GM19238 (cell line): Measurements from ENCODE around the gene EEIG1.

Experiments
- DNase-seq: peaks from one replicate; pipeline ENCODE4 v3.0.0; 2011; ENCODE audit warnings: low spot score; ENCODE audit not compliant: insufficient read length

The EEIG1 gene

DNA sequence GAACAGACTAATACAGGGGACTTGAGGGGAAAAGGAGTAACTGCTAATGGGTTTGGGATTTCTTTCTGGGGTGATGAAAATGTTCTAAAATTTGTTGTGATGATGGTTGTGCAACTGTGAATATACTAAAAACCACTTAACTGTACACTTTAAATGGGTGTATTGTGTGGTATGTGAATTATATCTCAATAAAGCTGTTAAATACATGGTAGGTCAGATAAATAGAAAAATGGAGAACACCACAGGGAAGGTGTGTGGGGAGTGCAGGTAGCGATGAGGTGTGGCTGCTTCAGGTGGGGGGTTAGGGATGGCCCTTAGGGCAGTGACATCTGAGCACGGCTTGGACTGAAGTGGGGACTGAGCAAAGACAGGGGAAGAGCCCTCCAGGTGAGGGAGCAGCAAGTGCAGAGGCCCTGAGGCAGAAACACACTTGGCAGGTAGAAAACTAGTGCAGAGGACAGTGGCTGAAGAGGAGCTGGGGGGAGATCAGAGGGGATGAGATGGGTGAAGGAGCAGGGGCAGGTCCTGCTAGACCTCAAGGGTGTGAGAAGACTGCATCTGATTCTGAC lies 20.9 kb downstream of the EEIG1 start:
- DNase-seq = no peak

DNA sequence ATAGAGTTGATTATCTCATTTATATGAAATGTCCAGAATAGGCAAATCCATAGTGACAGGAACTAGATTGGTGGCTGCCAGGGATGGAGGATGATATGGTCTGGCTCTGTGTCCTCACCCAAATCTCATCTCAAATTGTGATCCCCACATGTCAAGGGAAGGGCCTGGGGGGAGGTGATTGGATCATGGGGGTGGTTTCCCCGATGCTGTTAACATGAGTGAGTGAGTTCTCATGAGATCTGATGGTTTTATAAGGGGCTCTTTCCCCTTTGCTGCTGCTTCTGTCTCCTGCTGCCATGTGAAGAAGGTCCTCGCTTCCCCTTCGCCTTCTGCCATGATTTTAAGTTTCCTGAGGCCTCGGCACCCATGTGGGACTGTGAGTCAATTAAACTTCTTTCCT lies 21.4 kb downstream of the EEIG1 start:
- DNase-seq = no peak

DNA sequence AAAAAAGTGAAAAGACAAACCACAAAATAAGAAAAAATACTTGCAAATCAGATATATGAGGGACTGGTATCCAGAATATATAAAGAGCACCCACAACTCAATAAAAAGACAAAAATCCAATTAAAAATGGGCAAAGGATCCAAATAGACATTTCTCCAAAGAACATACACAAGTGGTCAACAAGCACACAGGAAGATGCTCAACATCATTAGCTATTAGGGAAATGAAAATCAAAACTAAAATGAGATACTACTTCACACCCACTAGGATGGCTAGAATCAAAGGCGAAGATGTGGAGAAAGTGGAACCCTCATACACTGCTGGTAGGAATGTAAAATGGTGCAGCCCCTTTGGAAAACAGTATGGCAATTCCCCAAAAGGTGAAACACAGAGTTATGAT lies 22.1 kb downstream of the EEIG1 start:
- no peak for DNase-seq

DNA sequence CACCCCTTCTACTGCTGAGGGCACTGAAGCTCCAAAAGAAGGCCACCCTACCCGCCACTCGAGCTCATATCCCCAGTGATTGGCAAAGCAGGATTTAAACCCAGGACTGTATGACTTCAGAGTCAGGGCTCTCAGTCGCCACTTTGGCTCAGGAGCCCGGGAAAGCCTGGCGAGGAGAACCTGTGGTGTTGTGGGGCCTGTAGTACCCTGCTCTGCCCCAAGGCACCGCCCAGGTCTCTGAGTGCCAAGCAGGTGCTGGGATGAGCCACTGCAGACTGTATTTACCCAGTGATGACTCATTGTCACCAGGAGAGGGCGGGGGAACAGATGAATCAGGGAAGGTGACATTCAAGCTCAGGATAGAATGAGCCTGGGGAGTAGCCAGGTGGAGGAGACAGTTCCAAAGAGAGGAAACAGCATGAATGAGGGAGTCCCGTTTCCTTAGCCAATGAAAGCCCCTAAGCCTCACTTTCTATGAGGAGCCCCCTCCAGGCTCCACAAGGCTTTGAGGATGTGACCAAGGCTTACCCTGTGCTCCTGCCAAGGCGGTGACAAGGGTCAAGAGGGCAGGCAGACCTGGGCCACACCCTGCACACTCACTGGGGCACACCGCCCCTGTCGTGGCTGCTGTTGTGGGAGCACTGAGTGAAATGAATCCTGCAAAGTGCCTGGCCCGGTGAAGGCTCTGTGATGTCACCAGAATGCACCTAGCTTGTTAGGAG lies 25.3 kb downstream of the EEIG1 start:
- peak; percentile 75 for DNase-seq

DNA sequence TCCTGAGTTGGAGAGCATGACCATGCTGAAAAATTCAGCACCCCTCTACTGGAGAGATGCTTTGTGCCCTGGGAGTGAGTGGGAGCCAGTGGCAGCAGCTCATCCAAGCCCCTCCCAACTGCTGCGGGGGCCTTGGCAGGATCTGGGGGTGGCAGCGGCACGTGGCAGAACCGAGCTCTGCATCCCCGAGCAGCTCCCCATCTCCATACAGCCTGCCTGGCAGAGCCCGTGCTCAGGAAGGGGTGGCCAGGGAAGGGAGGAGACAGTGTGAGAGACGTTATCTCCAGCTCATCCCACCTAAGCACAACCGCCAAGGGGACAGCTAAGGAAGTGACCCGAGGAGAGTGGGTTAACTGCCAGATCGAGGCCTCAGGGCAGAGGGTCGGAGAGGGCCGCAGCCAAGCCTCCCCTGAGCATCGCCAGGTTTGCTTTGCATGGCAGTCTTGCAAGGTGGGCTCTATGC lies 25.9 kb downstream of the EEIG1 start:
- DNase-seq = no peak

DNA sequence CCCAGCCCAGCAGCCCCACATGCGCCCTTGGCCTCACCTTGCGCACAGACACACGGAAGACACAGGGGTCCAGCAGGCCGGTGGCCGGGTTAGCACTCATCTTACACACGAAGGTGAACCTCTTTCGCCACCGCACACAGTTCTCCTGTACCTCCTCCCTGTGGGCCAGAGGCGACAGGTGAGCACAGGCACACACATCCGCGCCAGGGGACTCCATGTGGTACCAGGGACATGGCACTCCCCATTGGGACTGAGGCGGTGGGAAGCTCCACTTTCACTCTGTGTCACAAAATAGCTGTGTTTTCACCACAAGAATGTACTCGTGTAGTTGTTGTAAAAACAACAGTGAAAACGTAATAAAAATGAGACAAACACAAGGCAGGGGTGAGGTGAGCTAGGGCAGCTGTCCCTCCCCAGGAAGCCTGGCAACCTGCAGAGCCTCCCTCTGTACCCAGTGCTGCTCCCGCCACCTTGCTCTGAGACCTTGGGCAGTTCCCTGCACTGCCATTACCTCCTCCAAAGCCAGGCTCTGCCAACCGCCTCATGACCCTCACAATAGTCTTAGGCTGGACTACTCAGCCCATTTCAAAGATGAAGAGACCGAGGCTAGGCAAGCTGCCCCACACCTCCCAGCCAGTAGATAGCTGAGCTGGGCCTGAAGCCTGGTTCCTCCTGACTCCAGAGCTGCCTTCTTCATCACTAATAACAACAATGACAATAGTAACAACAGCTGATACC lies 26.9 kb downstream of the EEIG1 start:
- no peak for DNase-seq

DNA sequence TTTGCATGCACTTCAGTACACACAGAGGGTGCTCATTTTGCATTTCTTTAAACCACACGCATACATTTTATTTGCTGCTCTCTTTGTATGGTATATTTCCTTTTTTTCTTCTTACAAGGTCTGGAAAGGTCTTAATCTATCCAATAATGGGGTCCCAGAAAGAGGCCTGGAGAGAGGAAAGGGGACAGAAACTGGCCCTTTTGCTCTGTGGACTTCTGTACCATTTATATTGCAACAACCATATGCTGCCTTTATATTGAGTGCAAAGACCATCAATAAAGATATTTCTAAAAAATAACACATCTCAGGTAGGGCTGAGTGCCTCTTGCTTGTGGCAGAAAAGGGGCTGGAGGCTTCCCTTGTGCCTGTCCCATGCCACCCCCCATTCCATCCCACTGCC lies 27.6 kb downstream of the EEIG1 start:
- no peak for DNase-seq

DNA sequence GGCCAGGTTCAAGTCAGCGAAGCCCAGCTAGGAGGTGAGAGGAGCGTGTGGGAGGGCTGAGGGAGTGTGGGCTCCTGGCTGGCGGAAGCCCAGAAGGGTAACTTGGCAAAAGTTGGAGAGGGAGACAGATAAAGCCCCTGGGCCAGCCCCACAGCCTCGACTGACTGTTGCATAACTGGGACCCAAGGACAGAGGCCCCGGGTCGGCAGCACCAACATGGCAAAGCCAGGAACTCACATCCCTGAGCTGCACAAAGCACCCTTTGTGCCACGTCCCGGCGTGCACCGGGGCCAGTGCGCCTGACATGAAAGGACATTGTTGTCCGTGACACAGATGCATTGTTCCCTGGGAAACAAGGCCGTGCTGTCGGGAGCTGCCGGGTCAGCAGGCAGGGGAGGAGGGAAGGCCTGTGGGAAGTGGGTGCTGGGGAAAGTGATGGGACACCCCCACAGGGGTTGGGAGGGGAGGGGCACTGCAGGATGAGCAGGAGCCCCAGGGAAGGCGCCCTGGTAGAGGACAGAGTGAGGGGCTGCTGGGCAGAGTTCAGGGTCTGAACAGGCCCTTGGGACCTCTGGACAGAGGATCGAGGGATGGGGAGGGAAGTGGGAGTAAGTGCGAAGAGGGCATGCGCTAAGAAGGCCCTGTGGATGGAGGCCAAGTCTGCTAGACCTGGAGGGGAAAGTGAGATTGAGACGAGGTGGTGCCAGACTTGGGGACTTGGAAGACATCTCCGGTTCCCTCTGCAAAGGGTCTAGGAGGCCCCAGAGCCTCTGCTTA lies 30.1 kb downstream of the EEIG1 start:
- DNase-seq = no peak

DNA sequence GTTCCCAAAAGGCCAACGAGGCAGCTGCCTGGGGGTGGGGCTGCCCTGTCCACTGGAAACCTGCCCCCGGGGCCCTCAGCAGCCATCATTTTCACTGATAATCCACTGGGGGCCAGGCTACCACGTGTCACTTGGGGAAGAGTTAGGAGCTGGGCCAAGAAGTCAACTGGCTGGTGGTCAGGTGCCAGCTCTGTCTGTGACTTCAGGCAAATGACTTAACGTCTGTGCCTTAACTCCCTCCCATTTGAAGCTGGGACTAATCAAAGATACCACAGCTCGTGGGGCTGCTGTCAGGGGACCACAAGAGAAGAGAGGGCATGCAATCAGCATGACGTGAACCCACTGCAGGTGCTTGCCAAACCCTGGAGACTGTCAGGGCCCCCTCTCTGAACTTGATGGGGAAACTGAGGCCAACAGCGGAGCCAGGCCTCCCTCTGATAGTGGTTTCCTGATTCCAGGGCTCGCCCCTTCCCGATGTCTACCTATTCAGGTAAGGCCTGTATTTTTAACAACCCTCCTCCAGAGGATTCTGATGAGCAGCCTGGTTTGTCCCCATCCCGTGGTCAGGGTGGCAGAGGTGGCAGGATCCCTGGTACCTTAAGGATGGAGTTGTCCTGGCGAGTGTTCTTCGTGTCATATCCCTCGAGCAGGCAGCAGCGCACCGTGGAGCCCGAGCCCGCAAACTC lies 30.8 kb downstream of the EEIG1 start:
- no peak for DNase-seq

DNA sequence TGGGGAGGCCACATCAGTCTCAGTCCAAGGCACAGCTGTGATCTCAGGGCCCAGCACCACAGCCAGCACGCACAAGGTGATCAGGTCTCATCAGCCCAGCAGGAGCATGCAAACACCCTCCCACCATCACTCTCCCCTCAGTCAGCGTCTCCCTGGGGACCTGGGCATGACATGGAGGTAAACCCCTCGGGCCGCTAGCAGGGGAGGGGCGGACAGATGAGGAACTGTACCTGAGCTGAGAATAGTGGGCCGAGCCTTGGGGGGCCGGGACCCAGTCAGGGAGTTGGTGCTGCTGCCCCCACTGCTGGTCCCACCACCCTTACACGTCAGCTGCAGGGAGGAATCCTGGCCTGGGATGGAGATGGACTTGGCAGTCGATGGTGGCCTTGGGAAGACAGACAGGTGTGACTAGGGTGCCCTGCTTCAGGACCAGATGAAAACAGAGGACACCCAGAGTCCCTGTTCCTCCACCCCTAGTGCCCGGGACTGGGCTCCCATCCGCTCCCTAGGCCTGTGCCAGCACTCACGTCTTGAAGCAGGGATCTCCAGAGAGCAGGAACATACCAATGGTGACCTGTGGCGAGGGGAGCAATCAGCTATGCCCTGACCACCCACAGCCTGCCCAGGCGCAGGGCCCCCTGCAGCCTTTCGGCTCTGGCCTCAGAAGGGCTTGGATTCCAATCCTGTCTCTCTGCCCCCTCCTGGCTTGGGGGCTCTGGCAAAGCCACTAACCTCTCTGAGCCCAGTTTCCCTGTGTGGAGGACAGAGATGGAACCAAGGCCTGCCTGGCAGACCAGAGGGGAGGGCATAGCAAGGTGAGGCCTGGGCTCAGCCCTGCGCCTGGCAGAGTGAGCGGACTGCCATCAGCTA lies 32.7 kb downstream of the EEIG1 start:
- DNase-seq = no peak

DNA sequence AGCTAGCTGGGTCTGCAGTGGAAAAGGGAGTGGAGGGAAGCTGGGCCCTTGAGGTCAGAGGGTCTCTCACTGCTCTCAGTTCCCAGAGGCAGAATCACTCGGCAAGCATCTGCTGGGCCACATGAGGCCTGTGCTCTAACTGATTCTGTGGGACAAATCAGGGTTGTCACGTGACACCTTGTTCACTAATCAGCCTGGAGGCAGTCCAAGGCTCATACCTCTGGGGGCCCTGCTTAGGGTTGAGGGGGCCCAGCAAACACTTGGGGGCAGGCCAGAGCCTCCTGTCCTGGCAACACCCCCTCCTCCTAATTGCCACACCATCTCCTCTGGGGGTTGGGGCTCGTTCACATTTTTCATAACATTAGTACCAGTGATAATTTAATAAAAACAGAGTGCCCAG lies 34.1 kb downstream of the EEIG1 start:
- no peak for DNase-seq

DNA sequence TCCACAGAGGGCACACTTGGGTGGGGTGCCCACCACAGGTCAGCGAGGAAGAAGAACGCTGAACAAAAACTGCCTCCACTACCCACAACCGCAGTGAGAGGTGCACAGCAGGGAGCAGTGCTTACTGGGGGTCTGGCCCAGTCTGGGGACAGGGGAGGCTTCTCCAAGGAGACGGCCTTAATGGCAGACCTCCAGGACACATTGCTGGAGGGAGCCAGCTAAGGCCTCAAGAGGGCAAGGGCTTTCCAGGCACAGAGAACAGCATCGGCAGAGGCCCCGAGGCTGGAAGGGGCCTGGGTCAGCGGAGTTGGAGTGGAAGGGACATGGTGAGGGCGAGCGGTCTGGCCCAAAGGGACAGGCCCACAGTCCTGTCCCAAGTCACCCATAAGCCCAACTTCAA lies 34.8 kb downstream of the EEIG1 start:
- DNase-seq = no peak

DNA sequence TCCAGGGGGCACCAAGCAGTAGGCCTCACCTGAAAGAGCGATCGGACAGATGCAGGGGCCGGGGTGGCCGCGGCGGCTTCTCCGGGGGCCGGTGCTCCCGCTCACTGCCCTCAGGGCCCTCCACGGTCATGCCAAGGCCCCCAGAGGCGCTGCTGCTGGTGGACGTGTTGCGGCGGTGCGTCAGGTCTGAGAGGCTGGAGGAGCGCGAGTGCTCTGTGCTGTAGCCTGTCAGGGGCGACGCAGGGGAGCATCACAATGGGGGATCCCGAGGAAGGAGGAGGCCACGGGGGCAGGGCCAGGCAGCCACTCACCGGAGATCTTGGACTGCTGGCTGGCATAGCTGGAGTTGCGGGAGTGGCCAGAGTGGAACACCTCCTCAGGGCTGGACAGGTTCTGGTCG lies 35.5 kb downstream of the EEIG1 start:
- no peak for DNase-seq

DNA sequence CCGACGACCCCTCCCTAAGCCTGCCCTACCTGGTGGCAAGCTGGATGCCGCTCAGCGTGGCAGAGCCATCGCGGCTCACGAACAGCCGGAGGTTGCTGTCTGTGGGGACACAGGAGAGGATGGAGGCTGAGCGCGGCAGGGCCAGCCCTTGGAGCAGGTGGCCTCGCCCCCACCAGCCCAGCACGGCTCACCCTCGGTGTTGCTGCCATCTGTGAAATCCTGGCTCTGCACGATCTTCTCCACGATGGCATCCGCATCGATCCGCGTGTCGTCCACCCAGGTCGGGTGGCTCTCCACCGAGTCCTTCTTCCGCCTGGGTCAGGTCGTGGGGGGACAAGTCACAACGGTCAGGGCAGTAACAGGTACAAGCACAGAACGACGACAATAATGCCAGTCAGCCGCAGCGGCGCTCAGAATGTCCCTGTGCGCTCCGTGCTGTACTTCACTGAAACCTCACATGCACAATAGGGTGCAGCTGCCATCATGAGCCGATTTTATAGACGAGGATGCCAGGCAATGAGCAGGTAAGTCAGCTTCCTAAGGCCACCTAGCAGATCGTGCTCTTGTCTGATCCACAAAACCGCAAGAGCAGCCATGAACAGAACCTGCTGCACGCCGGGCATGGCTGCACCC lies 36.1 kb downstream of the EEIG1 start:
- DNase-seq = no peak

DNA sequence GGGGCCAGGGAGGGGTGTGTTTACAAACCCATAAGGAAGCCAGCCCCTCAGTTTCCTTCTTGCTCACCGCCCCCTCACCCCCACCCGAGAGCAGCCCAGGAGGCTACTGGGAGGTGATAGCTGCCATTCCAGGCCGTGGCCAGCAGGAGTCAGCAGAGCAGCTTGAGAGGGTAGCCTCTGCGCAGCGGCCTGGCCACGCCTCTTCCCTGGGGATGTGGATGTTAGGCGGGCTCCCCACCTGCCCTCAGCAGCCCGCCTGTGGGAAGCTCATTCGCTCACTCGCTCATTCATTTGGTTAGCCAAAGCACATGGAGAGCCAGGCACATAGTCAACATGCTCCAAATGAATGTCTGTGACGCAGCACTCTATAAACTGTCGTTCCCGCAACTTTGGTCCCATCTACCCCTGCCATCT lies 37.1 kb downstream of the EEIG1 start:
- DNase-seq = peak; percentile 78

DNA sequence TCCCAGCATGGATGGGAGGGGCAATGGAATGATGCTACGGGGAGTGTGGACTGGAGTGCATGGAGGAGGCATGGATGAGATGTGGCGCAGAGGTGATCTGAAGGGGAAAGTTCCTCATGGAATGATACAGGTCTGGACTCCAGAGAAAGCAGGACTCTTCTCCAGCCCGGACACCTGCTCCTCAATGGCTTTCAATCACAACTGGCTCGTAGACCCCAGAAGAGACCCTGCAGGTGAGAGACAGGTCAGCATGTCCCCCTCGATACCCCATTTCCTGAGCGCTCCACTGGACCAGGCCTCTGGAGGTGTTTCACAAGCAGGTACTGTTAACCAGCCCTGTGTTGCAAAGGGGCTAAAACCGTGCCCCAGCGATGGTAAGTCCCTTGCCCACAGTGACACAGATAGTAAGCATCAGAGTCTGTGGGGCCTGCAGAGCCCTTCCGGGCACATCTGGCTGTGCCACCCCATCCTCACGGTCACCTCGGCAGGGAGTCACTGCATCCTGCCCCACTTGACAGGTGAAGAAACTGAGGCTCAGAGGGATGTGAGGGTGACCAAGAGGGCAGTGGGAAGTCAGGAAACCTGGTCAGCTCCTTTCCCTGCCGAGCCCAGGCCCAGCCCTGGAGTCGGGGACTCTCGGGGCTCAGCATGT lies 37.7 kb downstream of the EEIG1 start:
- DNase-seq = no peak

DNA sequence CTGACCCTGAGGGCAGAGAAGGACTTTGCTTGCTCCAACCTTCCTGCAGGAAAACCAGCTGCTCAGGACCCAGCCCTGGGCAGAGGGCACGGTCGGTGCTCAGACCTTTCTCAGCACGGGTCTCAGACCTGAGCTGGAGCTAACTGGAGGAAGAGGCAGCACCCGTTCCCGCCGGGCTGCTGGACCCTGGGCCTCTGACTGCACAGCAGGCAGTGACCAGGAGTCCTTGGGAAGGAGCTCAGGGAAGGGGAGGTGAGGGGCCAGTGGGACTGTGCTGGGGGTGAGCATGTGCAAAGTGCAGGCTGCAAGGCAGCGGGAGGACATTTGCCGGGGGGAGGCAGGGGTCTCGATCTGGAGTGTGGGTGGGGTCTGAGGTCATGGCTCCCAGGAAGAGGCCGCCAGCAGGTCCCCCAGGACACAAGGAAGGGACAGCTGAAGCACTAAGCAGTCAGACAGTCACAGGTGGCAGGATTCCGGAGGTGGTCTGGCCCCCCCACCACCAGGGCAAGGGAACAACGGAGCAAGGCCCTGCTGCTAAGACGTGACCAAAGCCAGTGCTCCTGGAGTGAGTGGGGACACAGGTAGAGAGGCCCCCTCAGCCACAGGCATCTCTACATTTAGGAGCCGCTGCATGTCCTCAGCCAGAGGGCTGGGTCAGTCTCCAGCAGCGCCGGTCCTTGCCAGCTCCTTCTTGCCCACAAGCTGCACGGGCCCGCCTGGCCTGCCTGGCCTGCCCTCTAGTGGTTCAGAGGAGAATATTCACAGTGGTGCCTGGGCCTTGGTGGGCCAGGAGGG lies 38.4 kb downstream of the EEIG1 start:
- DNase-seq = peak; percentile 58

DNA sequence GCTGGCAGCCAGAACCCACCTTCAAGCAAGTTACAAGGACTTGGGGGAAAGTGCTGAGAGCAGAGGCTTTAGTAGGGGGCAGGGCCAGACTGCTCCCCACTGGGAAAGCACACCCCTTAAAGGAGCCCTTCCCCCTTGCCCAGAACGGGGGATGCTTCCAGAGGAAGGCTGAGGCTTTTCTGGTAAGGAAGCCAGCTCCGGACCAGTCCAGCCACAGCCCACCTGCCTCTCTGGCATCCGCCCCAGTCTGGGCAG lies 38.9 kb downstream of the EEIG1 start:
- no peak for DNase-seq
